HepG2 (cell line): ENCODE data around the gene TBC1D3K. TPM values are rescaled to one million over a fixed set of nuclear protein-coding genes. Genes with fewer than 3 reads are reported as not detected.
"Not testable (repeated sequence)": the region's sequence is repeated elsewhere in the genome, so short reads cannot be mapped to it uniquely, and the experiment has no call there.

Source experiments
- ATAC-seq: fragments of 200-7000 bp; cut with Tn5 transposase; 3 replicates; pipeline ENCODE4 v1.9.1; 2020; ENCODE audit warnings: mild to moderate bottlenecking, moderate library complexity
- Bru-seq: library from RNA; stranded (reverse); fragments of 400-500 nt; gene quantifications from one replicate; lab custom pipeline; 2021; lab: Mats Ljungman, UMichigan
- BruChase-seq, 2 experiments: library from RNA; stranded (reverse); fragments of 400-500 nt; gene quantifications; one replicate each; lab custom pipeline; 2021; lab: Mats Ljungman, UMichigan
- BruUV-seq: library from RNA; stranded (reverse); fragments of 400-500 nt; replicated peaks from 2 replicates; lab custom pipeline; 2021; lab: Mats Ljungman, UMichigan
- CTCF ChIA-PET: fragments of 300-600 bp; formaldehyde crosslinking; extraction: SDS; loops from one replicate; lab custom pipeline; 2021; ENCODE audit warnings: low total read pairs, inconsistent platforms, low intra/inter-chr PET ratio; lab: Yijun Ruan, JAX
- POLR2A ChIA-PET: fragments of 350-600 bp; sonication (Branson Sonifier 250); formaldehyde crosslinking; loops from one replicate; lab custom pipeline; 2020; ENCODE audit warnings: antibody characterized with exemption, inconsistent platforms; lab: Yijun Ruan, JAX
- DNase-seq: peaks from one replicate; pipeline ENCODE4 v3.0.0-alpha.2; 2015; ENCODE audit warnings: low spot score
- FAIRE-seq: peaks from 3 replicates; lab custom pipeline; 2011; peaks lifted over from hg19 to GRCh38; lab: Jason Lieb, UNC
- H2AFZ ChIP-seq: one replicate; pipeline ENCODE4 v1.6.1; 2011; ENCODE audit warnings: low read length, inconsistent platforms
- H3K27ac ChIP-seq: fragments of 300-600 bp; 3 replicates; pipeline ENCODE4 v1.8.0; 2011; ENCODE audit warnings: mixed run types, mild to moderate bottlenecking, mixed read lengths, low read length, inconsistent platforms; ENCODE audit not compliant: insufficient read depth; ENCODE audit errors: extremely low read length
- H3K27me3 ChIP-seq, 2 experiments: fragments of 200-600 bp in 1 of 2; 2 replicates in 1 of 2; 3 replicates in 1 of 2; pipeline versions ENCODE4 v1.6.0 to v1.8.0; 2011; ENCODE audit warnings: low read length in 2 of 2, mild to moderate bottlenecking in 2 of 2, moderate library complexity in 2 of 2, inconsistent platforms in 1 of 2; ENCODE audit not compliant: insufficient read depth in 2 of 2, control insufficient read depth in 1 of 2
- H3K36me3 ChIP-seq, 2 experiments: fragments of 200-600 bp in 1 of 2; replicated peaks in 1 of 2; 2 replicates in 1 of 2; 3 replicates in 1 of 2; pipeline versions ENCODE4 v1.5.1 to v1.8.0; 2011; ENCODE audit warnings: low read length in 2 of 2, inconsistent platforms in 1 of 2; ENCODE audit not compliant: insufficient read depth in 2 of 2, control insufficient read depth in 1 of 2
- H3K4me1 ChIP-seq: 2 replicates; pipeline ENCODE4 v1.5.1; 2012; ENCODE audit warnings: low read length, inconsistent platforms; ENCODE audit not compliant: insufficient read depth
- H3K4me2 ChIP-seq: 2 replicates; pipeline ENCODE4 v1.6.0; 2011; ENCODE audit warnings: low read depth, low read length, inconsistent platforms
- H3K4me3 ChIP-seq, 3 experiments: fragments of 200-600 bp in 1 of 3; sonication (generic), shearing (Covaris generic) in 1 of 3; replicated peaks in 1 of 3; 2 replicates each; pipeline ENCODE4 v1.5.1; 2011 to 2016; ENCODE audit warnings: low read length in 3 of 3, inconsistent platforms in 2 of 3, low read depth in 2 of 3, mild to moderate bottlenecking in 2 of 3, control low read depth in 1 of 3, mixed read lengths in 1 of 3; ENCODE audit not compliant: insufficient read depth in 1 of 3
- H3K79me2 ChIP-seq: one replicate; pipeline ENCODE4 v1.6.1; 2011; ENCODE audit warnings: low read length, inconsistent platforms; ENCODE audit not compliant: insufficient read depth
- H3K9ac ChIP-seq: 2 replicates; pipeline ENCODE4 v1.6.0; 2011; ENCODE audit warnings: mild to moderate bottlenecking, low read depth, low read length, inconsistent platforms; ENCODE audit not compliant: insufficient read depth
- H3K9me3 ChIP-seq: 2 replicates; pipeline ENCODE4 v1.5.1; 2012; ENCODE audit warnings: mild to moderate bottlenecking, low read length
- H4K20me1 ChIP-seq: 2 replicates; pipeline ENCODE4 v1.6.0; 2011; ENCODE audit warnings: inconsistent platforms, mild to moderate bottlenecking, low read length, moderate library complexity; ENCODE audit not compliant: insufficient read depth
- STAG1 ChIP-seq: sonication (generic); formaldehyde crosslinking; IDR thresholded peaks from 2 replicates; pipeline ENCODE4 v1.4.0; 2020; ENCODE audit warnings: missing genetic modification reagents
- TOE1 ChIP-seq: sonication (generic); formaldehyde crosslinking; IDR thresholded peaks from 2 replicates; pipeline ENCODE4 v1.4.0; 2020; ENCODE audit warnings: mild to moderate bottlenecking, missing genetic modification reagents
- WGBS: methylation state at CpG from one replicate; pipeline ENCODE4 v1.1.6; 2017; ENCODE audit warnings: low lambda C conversion rate; 5-methylcytosine and 5-hydroxymethylcytosine counted together
- in situ Hi-C: cut with HindIII; loops from 2 replicates; pipeline ENCODE4 v1.10.0; 2017; ENCODE audit warnings: low pct_unique_long_range_greater_than_20kb; ENCODE audit not compliant: extremely low pct_ligation_motif_present
- intact Hi-C: fragments of 100-400 bp; cut with micrococcal nuclease; formaldehyde crosslinking; loops from one replicate; pipeline ENCODE4 v1.10.0; 2022; ENCODE audit not compliant: unreplicated experiment
- long read RNA-seq, 2 experiments: library from RNA in 1 of 2; library from polyadenylated mRNA in 1 of 2; stranded (forward) in 1 of 2; unstranded in 1 of 2; transcript quantifications; one replicate each; pipeline ENCODE4 v2.0.0, GENCODE V29; 2019 to 2022
- polyA minus RNA-seq, 3 experiments: library from RNA; depleted of rRNA, polyadenylated mRNA; stranded (reverse); fragments of >200 nt; gene quantifications; 2 replicates each; pipeline ENCODE4 v1.2.3, GENCODE V29; 2011; ENCODE audit warnings: low replicate concordance in 1 of 3
- polyA plus RNA-seq, 8 experiments: library from polyadenylated mRNA; depleted of rRNA in 3 of 8; stranded (reverse) in 7 of 8; unstranded in 1 of 8; fragments of >200 nt; fragmentation: Illumina TruSeq in 4 of 8; extraction: Trizol in 4 of 8; gene quantifications; 2 replicates each; pipeline versions ENCODE4 v1.2.1 to v1.2.3, GENCODE V29; 2011 to 2016; ENCODE audit warnings: low read depth in 4 of 8, missing spikeins in 1 of 8, mixed read lengths in 1 of 8; ENCODE audit not compliant: insufficient read depth in 1 of 8
- total RNA-seq, 5 experiments: library from RNA; depleted of rRNA; stranded (reverse); fragments of >200 nt; fragmentation: Illumina TruSeq; extraction: Trizol; gene quantifications; 2 replicates each; pipeline ENCODE4 v1.2.3, GENCODE V29; 2016; ENCODE audit warnings: low read depth in 1 of 5

Gene TBC1D3K
- total RNA-seq (2016; rRNA removed; fragmentation: Illumina TruSeq; extraction: Trizol) (not detected in 2 replicates), polyA plus RNA-seq (2011; rRNA removed) (not detected in 2 replicates), polyA minus RNA-seq (2011; rRNA and poly(A)+ RNA removed; ENCODE audit: low replicate concordance) (0.23 TPM in 1 of 2 replicates, not detected in the other), Bru-seq, nascent RNA (percentile 25 among the genes with signal in this experiment), BruChase-seq, experiment 1, labeled RNA remaining after a 6-hour chase (percentile 25 among the genes with signal in this experiment), BruChase-seq, experiment 2, labeled RNA remaining after a 2-hour chase (percentile 23 among the genes with signal in this experiment)
- total RNA-seq (2016; cell fraction: cytosol; rRNA removed; fragmentation: Illumina TruSeq; extraction: Trizol; ENCODE audit: low read depth) = not detected in 2 replicates
- total RNA-seq (2016; cell fraction: insoluble cytoplasmic fraction; rRNA removed; fragmentation: Illumina TruSeq; extraction: Trizol) = not detected in 2 replicates
- not detected in 2 replicates for total RNA-seq (2016; cell fraction: membrane; rRNA removed; fragmentation: Illumina TruSeq; extraction: Trizol)
- total RNA-seq (2016; cell fraction: nucleus; rRNA removed; fragmentation: Illumina TruSeq; extraction: Trizol) = not detected in 2 replicates
- polyA plus RNA-seq (2011; cell fraction: cytosol; rRNA removed) = not detected in 2 replicates
- polyA plus RNA-seq (2011; cell fraction: nucleus; rRNA removed) = not detected in 2 replicates
- polyA plus RNA-seq (2012) = not detected in 2 replicates
- not detected in 2 replicates for polyA plus RNA-seq (2016; cell fraction: cytosol; fragmentation: Illumina TruSeq; extraction: Trizol; ENCODE audit: low read depth)
- not detected in 2 replicates for polyA plus RNA-seq (2016; cell fraction: insoluble cytoplasmic fraction; fragmentation: Illumina TruSeq; extraction: Trizol; ENCODE audit: low read depth)
- polyA plus RNA-seq (2016; cell fraction: membrane; fragmentation: Illumina TruSeq; extraction: Trizol; ENCODE audit: low read depth) = not detected in 2 replicates
- not detected in 2 replicates for polyA plus RNA-seq (2016; cell fraction: nucleus; fragmentation: Illumina TruSeq; extraction: Trizol; ENCODE audit: insufficient read depth, low read depth)
- polyA minus RNA-seq (2011; cell fraction: cytosol; rRNA and poly(A)+ RNA removed) = not detected in 2 replicates
- not detected in 2 replicates for polyA minus RNA-seq (2011; cell fraction: nucleus; rRNA and poly(A)+ RNA removed)
- long read RNA-seq, experiment 1 = 0 reads
- long read RNA-seq, experiment 2 = 0 reads

GRCh38 chr17:37924115-37924514, at the start of gene TBC1D3K:
TBC1D3K (plus strand) TSS chr17:37924415; CDS start chr17:37926000, 1,585 bp downstream.
- H3K4me1 ChIP-seq, CTCF ChIA-PET, H3K27ac ChIP-seq, ATAC-seq, FAIRE-seq, BruUV-seq, H3K27me3 ChIP-seq, H3K4me3 ChIP-seq, H3K79me2 ChIP-seq, H3K4me2 ChIP-seq, H4K20me1 ChIP-seq, H3K9me3 ChIP-seq, H3K36me3 ChIP-seq, DNase-seq, H3K9ac ChIP-seq, H2AFZ ChIP-seq, in situ Hi-C loops, intact Hi-C loops, POLR2A ChIA-PET: not testable (repeated sequence)
- no CpG with 5 or more reads among the region's 10 CpGs for WGBS

GRCh38 chr17:37884516-37884915, 39.7 kb upstream of the TBC1D3K start:
- POLR2A ChIA-PET = interaction anchor here (0.7 kb wide), 1 partner anchor 432 kb away, joined by 4 read pairs; no protein-coding TSS in a partner anchor
- Histone ChIP-seq H2AFZ (no peak overlapping the region), H3K27ac (no peak overlapping the region), H3K9ac (no peak overlapping the region), H3K9me3 (no peaks in the 10 kb centered on the region), H3K79me2 (no peaks in the 10 kb centered on the region), H4K20me1 (no peaks in the 10 kb centered on the region), H3K4me1 (peaks cover 13% of the 10 kb centered on the region), H3K36me3 (no peaks in the 10 kb centered on the region), H3K27me3 (no peaks in the 10 kb centered on the region)
- BruUV-seq = no TSS peak
- no peak for DNase-seq
- intact Hi-C loops (no loop called here), in situ Hi-C loops (no loop called here)
- WGBS = 20% methylated on average over 2 of the region's 2 CpGs
- no peak for FAIRE-seq
- ATAC-seq = no peak
- TF ChIP-seq STAG1 (CRISPR knock-in tag) (no peak), TOE1 (no peak)
- TF ChIP-seq, all 625 proteins: peak for 0
- Histone ChIP-seq H3K4me2 (no peak overlapping the region), H3K4me3 (no peak overlapping the region)
- CTCF ChIA-PET = no interaction called here
